IPS-18a (cell line): ENCODE data around the gene IL6R.

ENCODE experiments used
- H3K27ac ChIP-seq: one replicate; pipeline ENCODE4 v1.5.1; 2013; ENCODE audit warnings: low read length
- H3K27me3 ChIP-seq: one replicate; pipeline ENCODE4 v1.6.1; 2013; ENCODE audit warnings: mild to moderate bottlenecking, low read length; ENCODE audit not compliant: control insufficient read depth, insufficient read depth
- H3K36me3 ChIP-seq: one replicate; pipeline ENCODE4 v1.6.1; 2013; ENCODE audit warnings: low read depth, low read length; ENCODE audit not compliant: control insufficient read depth
- H3K4me1 ChIP-seq: one replicate; pipeline ENCODE4 v1.6.1; 2013; ENCODE audit warnings: low read depth, low read length; ENCODE audit not compliant: control insufficient read depth
- H3K4me3 ChIP-seq: one replicate; pipeline ENCODE4 v1.5.1; 2013; ENCODE audit warnings: low read length
- H3K9ac ChIP-seq: one replicate; pipeline ENCODE4 v1.6.1; 2013; ENCODE audit warnings: mild to moderate bottlenecking, low read length, moderate library complexity
- H3K9me3 ChIP-seq: one replicate; pipeline ENCODE4 v1.6.1; 2013; ENCODE audit warnings: low read depth, low read length; ENCODE audit not compliant: control insufficient read depth

The IL6R gene

GRCh38 chr1:154431586-154432373, 26.6 kb downstream of the IL6R start:
- H3K9ac ChIP-seq, result no peak overlapping the region
- no peaks in the 10 kb centered on the region for H3K36me3 ChIP-seq
- peaks cover 19% of the 10 kb centered on the region for H3K4me1 ChIP-seq
- H3K27ac ChIP-seq, result no peak overlapping the region
- no peaks in the 10 kb centered on the region for H3K9me3 ChIP-seq
- H3K4me3 ChIP-seq, result no peak overlapping the region
- peaks cover 3% of the 10 kb centered on the region for H3K27me3 ChIP-seq

DNA sequence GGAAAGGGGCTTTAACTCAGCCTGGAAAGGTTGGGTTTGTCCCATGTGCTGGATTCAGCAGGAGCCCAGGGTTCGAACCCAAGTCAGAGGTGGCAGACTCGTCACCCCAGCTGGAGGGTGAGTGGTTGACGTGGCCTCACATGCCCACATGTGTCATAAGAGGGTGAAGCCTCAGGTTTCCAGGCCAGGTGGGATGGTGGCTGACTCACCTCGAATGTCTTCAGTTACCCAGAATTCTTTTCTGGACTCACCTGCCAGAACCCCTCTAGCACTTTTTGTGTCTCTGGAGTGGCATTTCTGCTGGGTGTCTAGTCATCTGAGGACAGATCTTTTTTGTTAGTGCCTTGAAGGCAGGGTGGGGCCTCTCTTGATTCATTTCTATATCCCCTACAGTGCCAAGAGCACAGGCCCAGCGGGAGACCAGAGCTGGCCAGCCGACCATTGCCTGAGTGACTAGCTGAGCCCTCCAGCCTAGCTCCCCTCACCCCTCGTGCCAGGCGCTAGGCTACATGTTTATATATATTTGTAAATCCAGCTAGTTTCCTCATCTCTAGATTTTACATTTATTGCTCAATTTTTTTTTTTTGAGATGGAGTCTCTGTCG, 28.1 kb downstream of the IL6R start:
- Histone ChIP-seq H3K4me1 (peaks cover 19% of the 10 kb centered on the region), H3K36me3 (no peaks in the 10 kb centered on the region), H3K4me3 (no peak overlapping the region), H3K27ac (no peak overlapping the region), H3K27me3 (peaks cover 3% of the 10 kb centered on the region), H3K9ac (no peak overlapping the region), H3K9me3 (no peaks in the 10 kb centered on the region)

- no peak overlapping the region for H3K27ac ChIP-seq
- peaks cover 19% of the 10 kb centered on the region for H3K4me1 ChIP-seq
- H3K27me3 ChIP-seq, result peaks cover 3% of the 10 kb centered on the region
- no peaks in the 10 kb centered on the region for H3K36me3 ChIP-seq
- H3K9ac ChIP-seq, result no peak overlapping the region
- no peaks in the 10 kb centered on the region for H3K9me3 ChIP-seq
- no peak overlapping the region for H3K4me3 ChIP-seq
These were observed 29.4 kb downstream of the IL6R start for GRCh38 chr1:154434346-154435085.

DNA sequence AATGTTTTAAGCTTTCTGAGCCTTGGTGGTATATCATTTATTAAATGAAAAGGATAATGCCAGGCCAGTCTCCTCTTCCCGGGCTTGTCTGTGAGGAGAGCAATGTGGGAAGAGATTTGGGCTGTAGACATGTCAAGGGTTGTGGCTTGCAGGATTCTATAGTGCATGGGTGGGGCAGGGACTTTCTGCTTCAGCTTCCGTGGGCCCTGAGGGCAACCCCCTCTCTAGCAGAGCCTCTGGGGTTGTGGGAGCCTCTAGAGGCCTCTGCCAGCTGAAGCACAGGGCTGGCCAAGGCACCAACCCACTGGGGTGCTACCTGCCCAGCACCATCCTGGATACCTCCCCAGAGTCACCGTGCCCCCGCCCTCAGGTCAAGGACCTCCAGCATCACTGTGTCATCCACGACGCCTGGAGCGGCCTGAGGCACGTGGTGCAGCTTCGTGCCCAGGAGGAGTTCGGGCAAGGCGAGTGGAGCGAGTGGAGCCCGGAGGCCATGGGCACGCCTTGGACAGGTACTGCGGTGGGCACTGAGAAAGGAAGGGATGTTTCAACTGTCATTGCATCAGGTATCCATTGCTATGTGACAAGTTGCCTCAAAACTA, 30.6 kb downstream of the IL6R start:
- H3K9ac ChIP-seq, result no peak overlapping the region
- H3K4me1 ChIP-seq, result peaks cover 13% of the 10 kb centered on the region
- H3K36me3 ChIP-seq, result no peaks in the 10 kb centered on the region
- no peak overlapping the region for H3K4me3 ChIP-seq
- H3K27ac ChIP-seq, result no peak overlapping the region
- no peaks in the 10 kb centered on the region for H3K9me3 ChIP-seq
- peaks cover 3% of the 10 kb centered on the region for H3K27me3 ChIP-seq

DNA sequence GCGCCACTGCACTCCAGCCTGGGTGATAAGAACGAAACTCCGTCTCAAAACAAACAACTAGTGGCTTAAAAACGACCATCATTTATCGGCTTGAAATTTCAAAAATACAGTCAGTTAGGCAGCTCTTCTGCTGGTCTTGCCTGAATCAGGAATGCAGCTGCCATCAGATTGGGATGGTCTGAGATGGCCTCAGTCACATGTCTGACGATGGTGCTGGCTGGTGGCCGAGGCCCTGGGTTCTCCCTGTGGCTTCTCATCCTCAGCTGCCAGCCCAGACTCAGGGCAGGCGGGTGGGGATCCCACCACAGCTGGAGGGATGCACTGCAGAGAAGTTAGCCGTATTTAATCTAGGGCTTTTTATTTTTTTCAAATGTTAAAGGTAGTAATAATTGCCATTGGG, 31.3 kb downstream of the IL6R start:
- Histone ChIP-seq H3K4me1 (peaks cover 6% of the 10 kb centered on the region), H3K4me3 (no peak overlapping the region), H3K9ac (no peak overlapping the region), H3K27me3 (peaks cover 3% of the 10 kb centered on the region), H3K9me3 (no peaks in the 10 kb centered on the region), H3K36me3 (no peaks in the 10 kb centered on the region), H3K27ac (no peak overlapping the region)

GRCh38 chr1:154440036-154440804, 35.1 kb downstream of the IL6R start:
- Histone ChIP-seq H3K4me3 (no peak overlapping the region), H3K27ac (no peak overlapping the region), H3K27me3 (no peaks in the 10 kb centered on the region)

GRCh38 chr1:154441241-154441888, 36.2 kb downstream of the IL6R start:
- H3K4me1 ChIP-seq, result no peaks in the 10 kb centered on the region
- no peaks in the 10 kb centered on the region for H3K36me3 ChIP-seq
- no peaks in the 10 kb centered on the region for H3K27me3 ChIP-seq
- no peak overlapping the region for H3K27ac ChIP-seq
- H3K4me3 ChIP-seq, result no peak overlapping the region
- no peaks in the 10 kb centered on the region for H3K9me3 ChIP-seq
- no peak overlapping the region for H3K9ac ChIP-seq

More at GRCh38 chr1:154440036-154440804, 35.1 kb downstream of the IL6R start:
- Histone ChIP-seq H3K36me3 (no peaks in the 10 kb centered on the region), H3K9me3 (no peaks in the 10 kb centered on the region), H3K9ac (no peak overlapping the region), H3K4me1 (no peaks in the 10 kb centered on the region)

DNA sequence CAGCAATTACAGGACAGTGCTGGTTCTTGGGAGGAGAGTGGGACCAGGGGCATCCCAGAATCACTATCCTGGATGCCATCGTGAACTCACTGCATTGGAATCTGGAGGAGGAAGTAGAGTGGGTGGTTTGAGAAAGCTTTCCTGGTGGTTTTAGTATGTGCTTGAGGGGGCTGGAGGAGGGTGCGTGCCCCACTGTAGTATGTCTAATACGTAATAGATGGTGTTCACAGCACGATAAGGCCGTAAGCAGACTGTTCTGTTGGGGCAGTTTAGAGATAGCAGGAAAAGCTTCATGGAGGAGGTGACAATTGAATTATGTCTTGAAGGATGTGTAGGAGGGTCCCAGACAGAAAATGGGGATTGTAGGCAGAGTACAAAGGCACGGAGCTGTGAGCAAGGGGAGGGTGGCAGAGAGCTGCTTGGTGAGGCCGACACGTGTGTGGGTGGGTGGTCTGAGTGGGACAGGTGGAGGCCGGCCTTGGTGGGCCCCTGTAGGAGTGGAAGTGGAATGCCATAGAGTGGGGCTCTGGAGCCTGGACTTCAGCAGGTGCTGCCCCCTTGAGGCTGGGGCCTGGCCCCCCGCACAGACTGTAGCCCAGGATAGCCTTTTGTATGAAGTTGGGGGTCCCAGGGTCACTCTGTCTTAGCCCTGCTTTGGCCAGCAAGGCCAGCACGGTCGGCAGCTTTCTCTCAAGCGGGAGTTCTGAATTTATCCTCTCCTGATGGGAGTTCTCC, 37.0 kb downstream of the IL6R start:
- no peaks in the 10 kb centered on the region for H3K4me1 ChIP-seq
- no peaks in the 10 kb centered on the region for H3K36me3 ChIP-seq
- H3K4me3 ChIP-seq, result no peak overlapping the region
- H3K9ac ChIP-seq, result no peak overlapping the region
- no peak overlapping the region for H3K27ac ChIP-seq
- H3K27me3 ChIP-seq, result no peaks in the 10 kb centered on the region
- H3K9me3 ChIP-seq, result no peaks in the 10 kb centered on the region

DNA sequence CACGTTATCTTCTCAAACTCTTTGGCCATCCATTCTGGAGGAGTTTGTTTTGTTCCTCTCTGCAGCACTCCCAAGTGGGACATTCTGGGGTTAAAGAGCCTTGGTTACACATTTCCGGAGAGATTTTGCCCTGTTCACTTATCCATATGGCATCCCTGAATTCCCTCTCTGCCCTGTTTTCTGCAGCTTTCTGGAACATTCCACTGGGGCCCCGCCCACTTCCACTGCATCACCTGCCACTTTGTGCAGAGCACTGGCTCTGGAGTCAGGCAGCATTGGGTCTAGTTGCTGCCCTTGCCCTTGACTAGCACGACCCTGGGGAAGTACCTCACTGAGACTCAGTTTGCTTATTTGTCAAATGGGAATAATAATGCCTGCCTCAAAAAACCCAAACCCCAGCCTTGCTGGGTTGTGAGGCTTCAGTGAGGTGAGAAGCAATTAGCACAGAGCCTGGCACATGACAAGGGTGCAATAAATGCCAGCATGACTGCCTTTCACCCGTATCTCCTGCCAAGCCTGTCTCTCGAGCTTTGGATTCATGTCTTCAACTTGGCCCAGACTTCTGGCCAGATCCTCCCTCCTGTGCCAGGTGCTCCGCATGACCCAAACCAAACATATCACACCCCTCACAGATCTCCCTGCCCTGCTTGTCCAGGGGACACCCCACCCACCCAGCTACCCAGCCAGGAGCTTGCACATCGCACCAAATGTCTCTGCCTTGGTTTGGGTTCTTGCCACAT, 38.3 kb downstream of the IL6R start:
- Histone ChIP-seq H3K9me3 (no peaks in the 10 kb centered on the region), H3K9ac (no peak overlapping the region), H3K4me3 (no peak overlapping the region), H3K27me3 (no peaks in the 10 kb centered on the region), H3K27ac (no peak overlapping the region), H3K4me1 (no peaks in the 10 kb centered on the region), H3K36me3 (no peaks in the 10 kb centered on the region)

DNA sequence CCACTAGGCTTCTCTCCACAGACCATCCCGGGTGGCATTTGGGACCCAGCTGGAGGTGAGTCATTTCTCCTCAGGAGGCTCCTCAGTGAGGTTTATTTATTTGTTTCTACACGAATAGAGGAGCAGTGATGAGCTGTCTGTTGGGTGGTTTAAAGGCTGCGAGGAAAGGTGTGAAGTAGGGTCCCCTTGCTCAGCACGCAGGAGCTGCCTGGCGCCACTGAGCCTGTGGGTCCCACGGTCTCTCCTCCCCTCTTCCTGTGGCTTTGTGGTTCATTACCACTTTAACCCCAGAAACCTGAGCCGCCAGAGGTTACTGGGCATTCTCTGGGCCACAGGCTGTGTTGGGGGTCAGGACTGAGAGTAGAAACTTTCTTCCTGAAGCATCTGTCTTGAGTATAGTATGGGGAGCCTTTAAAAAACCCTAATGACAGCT, 39.9 kb downstream of the IL6R start:
- Histone ChIP-seq H3K9me3 (no peaks in the 10 kb centered on the region), H3K27me3 (no peaks in the 10 kb centered on the region), H3K36me3 (no peaks in the 10 kb centered on the region), H3K4me3 (no peak overlapping the region), H3K27ac (no peak overlapping the region), H3K4me1 (no peaks in the 10 kb centered on the region), H3K9ac (no peak overlapping the region)
